Natural killer cell (primary cell): ENCODE data around the gene NKX2-4. TPM values are rescaled to one million over a fixed set of nuclear protein-coding genes. Genes with fewer than 3 reads are reported as not detected.

Experiments used
- ATAC-seq, 3 donors: fragments of 150-1000 bp in 2 of 3; fragments of 200-7000 bp in 1 of 3; cut with Tn5 transposase; 1 replicate in 1 of 3; 2 replicates in 2 of 3; pipeline ENCODE4 v1.10.0; 2021; ENCODE audit warnings: mild to moderate bottlenecking in 2 of 3, moderate library complexity in 2 of 3
- DNase-seq, 2 donors: peaks; one replicate each; pipeline versions ENCODE4 v3.0.0 to v3.0.0-alpha.2; 2013 to 2021; ENCODE audit warnings: mixed read lengths in 1 of 2
- H3K27ac ChIP-seq: one replicate; pipeline ENCODE4 v1.5.1; 2013; ENCODE audit warnings: mild to moderate bottlenecking, low read length
- H3K27me3 ChIP-seq: one replicate; pipeline ENCODE4 v1.6.1; 2013; ENCODE audit warnings: low read length; ENCODE audit not compliant: control insufficient read depth, insufficient read depth
- H3K36me3 ChIP-seq: one replicate; pipeline ENCODE4 v1.6.1; 2013; ENCODE audit warnings: low read length; ENCODE audit not compliant: control insufficient read depth, insufficient read depth
- H3K4me1 ChIP-seq: one replicate; pipeline ENCODE4 v1.6.1; 2013; ENCODE audit warnings: low read length; ENCODE audit not compliant: control insufficient read depth, insufficient read depth
- H3K4me3 ChIP-seq: one replicate; pipeline ENCODE4 v1.5.1; 2013; ENCODE audit warnings: low read length
- H3K9me3 ChIP-seq: one replicate; pipeline ENCODE4 v1.6.1; 2013; ENCODE audit warnings: low read length; ENCODE audit not compliant: control insufficient read depth, insufficient read depth
- H3K27ac Mint-ChIP-seq, 2 donors: one replicate each; pipeline ENCODE4 v1.8.0; 2022; ENCODE audit warnings: mild to moderate bottlenecking in 2 of 2, mixed read lengths in 2 of 2, moderate library complexity in 1 of 2
- H3K27me3 Mint-ChIP-seq, 2 donors: one replicate each; pipeline ENCODE4 v1.8.0; 2022; ENCODE audit warnings: low read depth in 2 of 2, mixed read lengths in 2 of 2
- H3K36me3 Mint-ChIP-seq: one replicate; pipeline ENCODE4 v1.8.0; 2022; ENCODE audit warnings: mixed read lengths
- H3K4me1 Mint-ChIP-seq, 2 donors: one replicate each; pipeline ENCODE4 v1.8.0; 2022; ENCODE audit warnings: mixed read lengths in 2 of 2
- H3K4me3 Mint-ChIP-seq: one replicate; pipeline ENCODE4 v1.8.0; 2022; ENCODE audit warnings: mild to moderate bottlenecking, moderate library complexity, mixed read lengths
- H3K9me3 Mint-ChIP-seq, 2 donors: one replicate each; pipeline ENCODE4 v1.8.0; 2022; ENCODE audit warnings: mixed read lengths in 2 of 2
- CTCF ChIP-seq: fragments of 200-600 bp; IDR thresholded peaks from one replicate; pipeline ENCODE4 v1.8.0; 2022; ENCODE audit warnings: antibody characterized with exemption
- WGBS: methylation state at CpG from one replicate; pipeline ENCODE4 v1.1.7; 2013; ENCODE audit warnings: missing lambda C conversion rate; ENCODE audit not compliant: insufficient coverage; 5-methylcytosine and 5-hydroxymethylcytosine counted together
- intact Hi-C: fragments of 100-400 bp; cut with micrococcal nuclease; formaldehyde crosslinking; loops from one replicate; pipeline ENCODE4 v1.14.2; 2022
- total RNA-seq, 4 donors: library from RNA; stranded (reverse); fragments of 120-200 nt in 1 of 4; gene quantifications; one replicate each; pipeline versions ENCODE4 v1.2.3 to v1.2.4, GENCODE V29; 2013 to 2022

Gene NKX2-4
- total RNA-seq, 3 donors from 2014 or later (not counting 1 experiment from before 2014, with no cell fraction given): not detected

DNA sequence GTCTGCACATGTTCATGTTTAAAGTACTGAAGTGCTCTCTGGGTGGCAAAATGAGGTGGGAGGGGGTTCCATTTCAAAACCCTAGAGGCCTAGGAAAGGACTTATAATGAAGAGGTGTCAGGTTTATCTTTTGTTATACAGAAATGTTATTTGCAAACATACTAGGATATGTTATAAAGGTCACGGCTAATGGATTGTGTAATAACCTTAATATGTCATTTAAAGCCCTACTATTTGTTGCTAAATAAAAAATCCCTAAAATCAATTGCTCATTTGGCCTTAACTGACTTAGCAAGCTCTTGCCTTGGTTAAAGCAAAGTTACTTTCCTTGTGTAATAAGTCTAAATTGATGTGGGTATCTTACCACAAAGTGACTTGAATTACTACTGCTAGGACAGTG, 8.8 kb downstream of the NKX2-4 start:
- H3K27ac ChIP-seq: no peak overlapping the region
- DNase-seq (no peak), ATAC-seq (no peak)
- Mint-ChIP-seq H3K9me3 (no peaks in the 10 kb centered on the region), H3K4me3 (no peak overlapping the region), H3K4me1 (peaks cover 16 to 22% of the 10 kb centered on the region in 2 donors), H3K27ac (no peak overlapping the region), H3K27me3 (peaks cover 21% of the 10 kb centered on the region in 2 donors), H3K36me3 (peaks cover 18% of the 10 kb centered on the region)
- H3K36me3 ChIP-seq: peaks cover 38% of the 10 kb centered on the region
- TF ChIP-seq CTCF: no peak
- peaks cover 5% of the 10 kb centered on the region for H3K4me1 ChIP-seq
- no peak overlapping the region for H3K4me3 ChIP-seq
- intact Hi-C loops: no loop called here
- WGBS: no CpG with 5 or more reads among the region's 1 CpG
- peaks cover 17% of the 10 kb centered on the region for H3K27me3 ChIP-seq
- no peaks in the 10 kb centered on the region for H3K9me3 ChIP-seq

GRCh38 chr20:21387528-21387927, 9.8 kb downstream of the NKX2-4 start:
- ATAC-seq: no peak
- Mint-ChIP-seq H3K4me3 (no peak overlapping the region), H3K36me3 (peaks cover 18% of the 10 kb centered on the region), H3K27me3 (peaks cover 11 to 12% of the 10 kb centered on the region in 2 donors), H3K9me3 (no peaks in the 10 kb centered on the region), H3K4me1 (peaks cover 7 to 12% of the 10 kb centered on the region in 2 donors), H3K27ac (no peak overlapping the region)
- H3K4me1 ChIP-seq: peaks cover 5% of the 10 kb centered on the region
- no peaks in the 10 kb centered on the region for H3K9me3 ChIP-seq
- no peak for DNase-seq
- H3K27me3 ChIP-seq: peaks cover 8% of the 10 kb centered on the region
- intact Hi-C loops: no loop called here
- H3K36me3 ChIP-seq: peaks cover 49% of the 10 kb centered on the region
- H3K4me3 ChIP-seq: no peak overlapping the region
- no peak for TF ChIP-seq CTCF
- H3K27ac ChIP-seq: no peak overlapping the region

GRCh38 chr20:21386111-21386510, 11.2 kb downstream of the NKX2-4 start:
- H3K27me3 Mint-ChIP-seq: peaks cover 0 to 3% of the 10 kb centered on the region in 2 donors
- no peak overlapping the region for H3K4me3 ChIP-seq
- H3K9me3 ChIP-seq: no peaks in the 10 kb centered on the region
- H3K36me3 Mint-ChIP-seq: peaks cover 19% of the 10 kb centered on the region
- no peak for TF ChIP-seq CTCF
- H3K27ac ChIP-seq: no peak overlapping the region
- WGBS: 99% methylated on average over 5 of the region's 5 CpGs
- H3K27ac Mint-ChIP-seq: no peak overlapping the region
- H3K27me3 ChIP-seq: no peaks in the 10 kb centered on the region
- intact Hi-C loops: no loop called here
- ATAC-seq (no peak), DNase-seq (no peak)
- no peaks in the 10 kb centered on the region for H3K4me1 ChIP-seq
- peaks cover 0 to 3% of the 10 kb centered on the region in 2 donors for H3K4me1 Mint-ChIP-seq
- no peak overlapping the region for H3K4me3 Mint-ChIP-seq
- peaks cover 57% of the 10 kb centered on the region for H3K36me3 ChIP-seq
- H3K9me3 Mint-ChIP-seq: no peaks in the 10 kb centered on the region

DNA sequence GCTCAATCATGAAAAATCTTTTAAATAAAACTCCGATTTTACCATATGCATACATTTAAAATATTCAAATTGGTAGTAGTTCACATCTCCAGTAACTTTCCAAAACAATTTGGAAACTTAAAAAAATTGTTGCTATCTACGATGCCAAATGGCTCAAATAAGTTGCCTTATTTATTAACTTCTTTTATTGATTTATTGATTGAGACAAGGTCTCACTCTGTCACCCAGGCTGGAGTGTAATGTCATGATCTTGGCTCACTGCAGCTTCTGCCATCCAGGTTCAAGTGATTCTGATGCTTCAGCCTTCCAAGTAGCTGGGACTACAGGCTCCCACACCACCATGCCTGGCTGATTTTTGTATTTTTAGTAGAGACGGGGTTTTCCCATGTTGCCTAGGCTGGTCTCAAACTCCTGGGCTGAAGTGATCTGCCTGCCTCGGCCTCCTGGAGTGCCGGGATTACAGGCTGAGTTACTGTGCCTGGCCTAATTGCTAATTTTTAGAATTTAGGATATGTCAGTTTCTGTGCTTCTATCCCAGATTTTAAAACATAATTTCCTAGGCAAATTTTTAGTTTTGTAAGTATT, 12.9 kb downstream of the NKX2-4 start:
- Mint-ChIP-seq H3K9me3 (no peaks in the 10 kb centered on the region), H3K4me1 (peaks cover under 1 to 6% of the 10 kb centered on the region in 2 donors), H3K27ac (no peak overlapping the region), H3K36me3 (peaks cover 19% of the 10 kb centered on the region), H3K4me3 (no peak overlapping the region), H3K27me3 (no peaks in the 10 kb centered on the region)
- WGBS: 99% methylated on average over 4 of the region's 5 CpGs
- peaks cover 57% of the 10 kb centered on the region for H3K36me3 ChIP-seq
- no peaks in the 10 kb centered on the region for H3K9me3 ChIP-seq
- H3K4me1 ChIP-seq: no peaks in the 10 kb centered on the region
- no peak overlapping the region for H3K27ac ChIP-seq
- no peaks in the 10 kb centered on the region for H3K27me3 ChIP-seq
- intact Hi-C loops: no loop called here
- DNase-seq (no peak), ATAC-seq (no peak)
- H3K4me3 ChIP-seq: no peak overlapping the region
- TF ChIP-seq CTCF: no peak
